CD4-positive, alpha-beta T cell (primary cell): ENCODE results near the gene COLQ. TPM values are rescaled to one million over a fixed set of nuclear protein-coding genes. Genes with fewer than 3 reads are reported as not detected.

Experiments
- ATAC-seq: fragments of 200-7000 bp; cut with Tn5 transposase; one replicate; pipeline ENCODE4 v1.10.0; 2022; ENCODE audit warnings: mild to moderate bottlenecking; ENCODE audit not compliant: poor library complexity
- CTCF ChIA-PET: fragments of 350-600 bp; sonication (Branson Sonifier 250); formaldehyde crosslinking; loops from one replicate; lab custom pipeline; 2021; ENCODE audit warnings: antibody characterized with exemption, inconsistent platforms; lab: Charles Lee
- POLR2A ChIA-PET: fragments of 350-600 bp; sonication (Branson Sonifier 250); formaldehyde crosslinking; loops from one replicate; lab custom pipeline; 2021; ENCODE audit warnings: antibody characterized with exemption, inconsistent platforms; lab: Charles Lee
- DNase-seq, 14 experiments: peaks; one replicate each; pipeline ENCODE4 v3.0.0-alpha.2; 2013 to 2020; ENCODE audit warnings: mixed read lengths in 2 of 14
- H3K27ac ChIP-seq, 2 donors: one replicate each; pipeline versions ENCODE4 v1.5.1 to v1.7.0; 2013; ENCODE audit warnings: low read length in 2 of 2, low read depth in 1 of 2, mild to moderate bottlenecking in 1 of 2
- H3K27me3 ChIP-seq, 2 experiments: 1 replicate in 1 of 2; 2 replicates in 1 of 2; pipeline versions ENCODE4 v1.6.1 to v1.7.0; 2013; ENCODE audit warnings: low read length in 2 of 2, control low read depth in 1 of 2, mild to moderate bottlenecking in 1 of 2, moderate library complexity in 1 of 2; ENCODE audit not compliant: insufficient read depth in 2 of 2, control insufficient read depth in 1 of 2
- H3K36me3 ChIP-seq: one replicate; pipeline ENCODE4 v1.6.1; 2013; ENCODE audit warnings: low read length, control low read depth; ENCODE audit not compliant: insufficient read depth
- H3K4me1 ChIP-seq: one replicate; pipeline ENCODE4 v1.6.1; 2013; ENCODE audit warnings: low read length, control low read depth; ENCODE audit not compliant: insufficient read depth
- H3K4me3 ChIP-seq: one replicate; pipeline ENCODE4 v1.5.1; 2013; ENCODE audit warnings: mild to moderate bottlenecking, low read length, moderate library complexity
- H3K9me3 ChIP-seq, 2 experiments: 1 replicate in 1 of 2; 2 replicates in 1 of 2; pipeline versions ENCODE4 v1.6.1 to v1.7.0; 2013; ENCODE audit warnings: low read length in 2 of 2, mild to moderate bottlenecking in 2 of 2, control low read depth in 1 of 2, moderate library complexity in 1 of 2; ENCODE audit not compliant: control insufficient read depth in 1 of 2, insufficient read depth in 1 of 2
- H3K27ac Mint-ChIP-seq: one replicate; pipeline ENCODE4 v1.8.0; 2020; ENCODE audit warnings: mixed read lengths
- H3K27me3 Mint-ChIP-seq: one replicate; pipeline ENCODE4 v1.8.0; 2021; ENCODE audit warnings: mixed read lengths
- H3K36me3 Mint-ChIP-seq: one replicate; pipeline ENCODE4 v1.8.0; 2021; ENCODE audit warnings: low read depth, mixed read lengths
- H3K4me1 Mint-ChIP-seq: one replicate; pipeline ENCODE4 v1.8.0; 2021; ENCODE audit warnings: low read depth, mixed read lengths
- H3K4me3 Mint-ChIP-seq: one replicate; pipeline ENCODE4 v1.8.0; 2020; ENCODE audit warnings: mild to moderate bottlenecking, mixed read lengths
- H3K9me3 Mint-ChIP-seq: one replicate; pipeline ENCODE4 v1.8.0; 2020; ENCODE audit warnings: mixed read lengths
- intact Hi-C, 2 experiments: fragments of 100-400 bp; cut with DNase I in 1 of 2; cut with micrococcal nuclease in 1 of 2; formaldehyde crosslinking; loops; one replicate each; pipeline versions ENCODE4 v1.15.1 to v1.9.0; 2023 to 2025; cut with DNase I, micrococcal nuclease
- total RNA-seq, 174 experiments: library from RNA in 2 of 174; stranded (reverse) in 2 of 174; gene quantifications; one replicate each; pipeline ENCODE4 v1.2.3 and lab custom pipeline; 2021 to 2026
- TF ChIP-seq, protein P1 (sequence below): fragments of 200-600 bp; IDR thresholded peaks from one replicate; pipeline ENCODE4 v1.8.0; 2022; ENCODE audit warnings: antibody characterized with exemption, mild to moderate bottlenecking

Gene COLQ
- total RNA-seq, 2 experiments from 2014 or later = 3.5 to 3.7 TPM

DNA sequence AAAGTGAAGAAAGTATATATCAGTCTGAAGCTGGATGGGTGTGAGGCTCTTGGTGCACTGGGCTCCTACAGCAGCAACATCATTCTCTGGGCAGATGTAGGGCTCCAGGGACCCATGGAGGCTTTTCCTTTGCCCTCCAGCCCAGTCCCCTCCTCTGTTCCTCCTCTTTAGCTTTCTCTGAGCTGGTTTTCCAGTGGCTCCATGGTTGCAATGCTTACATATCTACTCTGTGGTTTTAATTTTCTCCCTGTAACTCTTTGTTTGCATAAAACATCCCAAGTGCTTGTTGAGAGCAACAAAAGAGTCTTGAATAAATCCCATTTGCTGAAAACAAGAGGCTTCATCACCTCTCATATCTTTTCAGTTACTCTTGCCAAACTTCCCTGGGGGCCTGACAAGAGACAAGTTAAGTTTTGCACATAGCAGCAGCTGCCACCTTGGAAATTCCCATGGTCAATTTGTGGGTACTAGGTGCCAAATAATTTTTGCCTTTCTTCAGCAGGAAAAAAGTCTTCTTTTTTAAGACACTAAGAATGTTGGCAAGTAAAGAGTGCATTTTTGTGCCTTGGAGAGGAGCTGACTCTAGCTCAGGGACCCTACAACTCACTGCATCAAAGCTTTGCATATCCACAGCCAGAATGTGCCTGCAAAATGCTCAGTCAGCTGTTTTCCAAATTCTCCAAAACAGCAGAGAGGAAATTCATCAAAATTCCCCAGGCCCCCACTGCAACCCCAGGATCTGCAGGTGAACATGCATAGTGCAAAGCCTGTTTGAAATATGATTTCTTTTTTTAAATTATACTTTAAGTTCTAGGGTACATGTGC is 41.9 kb downstream of the COLQ start:
- POLR2A ChIA-PET = no interaction called here
- Histone ChIP-seq H3K36me3 (no peaks in the 10 kb centered on the region), H3K27ac (no peak overlapping the region), H3K9me3 (no peaks in the 10 kb centered on the region), H3K4me3 (no peak overlapping the region), H3K27me3 (no peaks in the 10 kb centered on the region), H3K4me1 (no peaks in the 10 kb centered on the region)
- H3K4me1 Mint-ChIP-seq = no peaks in the 10 kb centered on the region
- no peak overlapping the region for H3K27ac Mint-ChIP-seq
- ATAC-seq (no peak), DNase-seq (no peak)
- no peaks in the 10 kb centered on the region for H3K36me3 Mint-ChIP-seq
- H3K4me3 Mint-ChIP-seq = no peak overlapping the region
- CTCF ChIA-PET = no interaction called here
- TF ChIP-seq, protein P1, sequence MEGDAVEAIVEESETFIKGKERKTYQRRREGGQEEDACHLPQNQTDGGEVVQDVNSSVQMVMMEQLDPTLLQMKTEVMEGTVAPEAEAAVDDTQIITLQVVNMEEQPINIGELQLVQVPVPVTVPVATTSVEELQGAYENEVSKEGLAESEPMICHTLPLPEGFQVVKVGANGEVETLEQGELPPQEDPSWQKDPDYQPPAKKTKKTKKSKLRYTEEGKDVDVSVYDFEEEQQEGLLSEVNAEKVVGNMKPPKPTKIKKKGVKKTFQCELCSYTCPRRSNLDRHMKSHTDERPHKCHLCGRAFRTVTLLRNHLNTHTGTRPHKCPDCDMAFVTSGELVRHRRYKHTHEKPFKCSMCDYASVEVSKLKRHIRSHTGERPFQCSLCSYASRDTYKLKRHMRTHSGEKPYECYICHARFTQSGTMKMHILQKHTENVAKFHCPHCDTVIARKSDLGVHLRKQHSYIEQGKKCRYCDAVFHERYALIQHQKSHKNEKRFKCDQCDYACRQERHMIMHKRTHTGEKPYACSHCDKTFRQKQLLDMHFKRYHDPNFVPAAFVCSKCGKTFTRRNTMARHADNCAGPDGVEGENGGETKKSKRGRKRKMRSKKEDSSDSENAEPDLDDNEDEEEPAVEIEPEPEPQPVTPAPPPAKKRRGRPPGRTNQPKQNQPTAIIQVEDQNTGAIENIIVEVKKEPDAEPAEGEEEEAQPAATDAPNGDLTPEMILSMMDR = no peak
- H3K27me3 Mint-ChIP-seq = no peaks in the 10 kb centered on the region
- H3K9me3 Mint-ChIP-seq = no peaks in the 10 kb centered on the region
- intact Hi-C loops = no loop called here

DNA sequence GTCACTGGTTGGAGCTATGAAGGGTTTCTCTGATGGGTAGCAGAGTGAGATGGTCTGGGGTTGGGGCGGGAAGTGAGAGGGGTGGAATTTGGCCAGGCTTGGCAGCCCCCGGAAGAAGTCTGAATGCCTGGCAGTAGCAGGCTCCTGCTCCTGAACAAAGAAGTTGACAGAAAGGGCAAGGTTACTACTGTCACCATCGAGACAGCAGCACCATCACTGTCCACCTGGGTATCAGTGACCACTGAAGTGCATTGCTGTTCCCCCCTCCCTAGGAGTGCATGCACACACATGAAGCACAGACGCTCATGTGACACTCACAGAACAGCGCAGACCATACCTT is 42.9 kb downstream of the COLQ start:
- intact Hi-C loops = no loop called here
- Mint-ChIP-seq H3K9me3 (no peaks in the 10 kb centered on the region), H3K4me3 (no peak overlapping the region), H3K4me1 (no peaks in the 10 kb centered on the region), H3K27me3 (no peaks in the 10 kb centered on the region), H3K36me3 (no peaks in the 10 kb centered on the region), H3K27ac (no peak overlapping the region)
- no peaks in the 10 kb centered on the region for H3K36me3 ChIP-seq
- ATAC-seq = no peak
- no peak overlapping the region for H3K4me3 ChIP-seq
- no peak overlapping the region for H3K27ac ChIP-seq
- ChIA-PET CTCF (no interaction called here), POLR2A (no interaction called here)
- no peaks in the 10 kb centered on the region for H3K4me1 ChIP-seq
- H3K9me3 ChIP-seq = no peaks in the 10 kb centered on the region
- no peaks in the 10 kb centered on the region for H3K27me3 ChIP-seq
- no peak for DNase-seq
- TF ChIP-seq, protein P1 = no peak

DNA sequence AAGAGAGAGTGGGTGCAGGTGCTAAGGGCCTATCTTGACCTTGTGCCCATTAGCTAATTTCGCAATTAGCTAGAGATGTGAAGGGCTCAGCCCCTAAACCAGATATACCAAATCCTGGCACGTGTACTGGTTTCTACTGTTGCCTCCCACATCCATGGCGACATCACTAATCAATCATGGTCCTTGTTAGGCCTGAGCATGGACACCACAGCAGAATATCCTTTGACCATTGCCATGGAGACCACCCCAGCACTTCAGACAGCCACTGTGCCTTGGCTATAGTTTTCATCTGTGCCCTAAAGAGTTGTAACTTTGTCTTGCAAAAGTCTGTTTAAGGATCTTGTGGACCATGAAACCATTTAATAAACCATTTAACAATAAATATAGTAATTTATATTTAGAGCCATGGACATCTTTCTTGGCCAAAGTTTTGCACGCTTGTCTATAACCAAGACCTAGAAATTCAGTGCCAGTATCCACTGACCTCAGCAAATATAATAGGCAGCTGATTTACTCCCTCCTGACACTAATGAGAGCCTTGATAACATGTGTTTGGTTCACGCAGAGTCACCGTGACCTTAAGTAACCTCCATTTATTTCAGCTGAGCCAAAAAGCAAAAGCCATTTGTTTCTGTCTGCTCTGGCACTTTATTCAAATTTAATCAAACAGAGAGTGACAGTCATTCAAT is 43.4 kb downstream of the COLQ start:
- Mint-ChIP-seq H3K4me1 (no peaks in the 10 kb centered on the region), H3K27ac (no peak overlapping the region), H3K9me3 (no peaks in the 10 kb centered on the region), H3K27me3 (no peaks in the 10 kb centered on the region), H3K36me3 (no peaks in the 10 kb centered on the region), H3K4me3 (no peak overlapping the region)
- no peak for ATAC-seq
- intact Hi-C loops = no loop called here
- Histone ChIP-seq H3K9me3 (no peaks in the 10 kb centered on the region), H3K27me3 (no peaks in the 10 kb centered on the region), H3K4me1 (no peaks in the 10 kb centered on the region), H3K27ac (no peak overlapping the region), H3K36me3 (no peaks in the 10 kb centered on the region), H3K4me3 (no peak overlapping the region)
- TF ChIP-seq, protein P1 = no peak
- POLR2A ChIA-PET = no interaction called here
- DNase-seq = no peak
- CTCF ChIA-PET = no interaction called here
